ENCODE data around the gene UTF1. TPM values are rescaled to one million over a fixed set of nuclear protein-coding genes. Genes with fewer than 3 reads are reported as not detected.
A peak's percentile ranks its signal among the peaks of the same experiment; 100 is the strongest.

The UTF1 gene
- total and polyA plus RNA-seq, 2 donors (not counting 1 experiment from before 2014, with no cell fraction given), result 0.10 to 0.25 TPM

DNA sequence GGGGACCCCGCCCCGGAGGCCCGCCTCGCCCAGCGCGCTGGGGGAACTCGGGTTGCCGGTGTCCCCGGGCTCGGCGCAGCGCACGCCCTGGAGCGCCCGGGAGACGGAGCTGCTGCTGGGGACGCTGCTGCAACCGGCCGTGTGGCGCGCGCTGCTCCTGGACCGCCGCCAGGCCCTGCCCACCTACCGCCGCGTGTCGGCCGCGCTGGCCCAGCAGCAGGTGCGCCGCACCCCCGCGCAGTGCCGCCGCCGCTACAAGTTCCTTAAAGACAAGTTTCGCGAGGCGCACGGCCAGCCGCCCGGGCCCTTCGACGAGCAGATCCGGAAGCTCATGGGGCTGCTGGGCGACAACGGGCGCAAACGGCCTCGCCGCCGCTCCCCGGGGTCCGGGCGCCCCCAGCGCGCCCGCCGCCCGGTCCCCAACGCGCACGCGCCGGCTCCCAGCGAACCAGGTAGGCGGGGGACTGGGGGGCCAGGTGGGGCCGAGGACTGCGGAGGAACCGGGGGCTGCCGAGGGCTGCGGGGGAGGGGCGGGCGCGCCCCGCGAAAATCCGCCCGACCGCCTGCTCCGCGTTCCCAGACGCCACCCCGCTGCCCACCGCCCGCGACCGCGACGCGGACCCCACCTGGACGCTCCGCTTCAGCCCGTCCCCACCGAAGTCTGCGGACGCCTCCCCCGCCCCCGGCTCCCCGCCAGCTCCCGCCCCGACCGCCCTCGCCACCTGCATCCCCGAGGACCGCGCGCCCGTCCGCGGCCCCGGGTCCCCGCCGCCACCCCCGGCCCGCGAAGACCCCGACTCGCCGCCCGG, 574 bp downstream of the UTF1 start:
- Histone ChIP-seq H3K27me3 (replicated peaks in 1 of 4; ENCODE audit: control extremely low read depth in 1 of 4, control insufficient read depth in 3 of 4, insufficient read depth in 4 of 4, low read length in 3 of 4) (peaks cover 0 to 56% (median 24%) of the 10 kb centered on the region in 4 experiments), H4K20me1 (ENCODE audit: control insufficient read depth, insufficient read depth, low read length, poor library complexity, severe bottlenecking) (no peaks in the 10 kb centered on the region), H3K9me3 (ENCODE audit: control extremely low read depth in 1 of 3, control insufficient read depth in 2 of 3, insufficient read depth in 1 of 3, low read length in 2 of 3) (peaks cover 0 to 18% (median 0%) of the 10 kb centered on the region in 3 donors), H2AFZ (ENCODE audit: insufficient read depth, low read depth, low read length, poor library complexity, severe bottlenecking) (peak overlapping the region; percentile 70), H3K79me2 (ENCODE audit: control insufficient read depth, insufficient read depth, low read length) (no peaks in the 10 kb centered on the region), H3K4me2 (replicated peaks; ENCODE audit: low read depth, low read length, poor library complexity, severe bottlenecking) (peak overlapping the region; percentile 89), H3K4me1 (ENCODE audit: control insufficient read depth in 2 of 2, insufficient read depth in 2 of 2, low read length in 2 of 2) (peaks cover 27 to 29% of the 10 kb centered on the region in 2 donors), H3K36me3 (replicated peaks in 1 of 2; ENCODE audit: control extremely low read depth in 1 of 2, control insufficient read depth in 1 of 2, extremely low read depth in 1 of 2, insufficient read depth in 2 of 2, low read length in 1 of 2) (no peaks in the 10 kb centered on the region), H3K4me3 (ENCODE audit: control extremely low read depth in 1 of 5, extremely low read depth in 1 of 5, insufficient read depth in 1 of 5, low read depth in 2 of 5, low read length in 4 of 5) (peak overlapping the region in 2 of 5 experiments; percentile 29 to 51), H3K9ac (ENCODE audit: low read length) (peak overlapping the region; percentile 52), H3K27ac (ENCODE audit: low read length in 2 of 2) (no peak overlapping the region)
- ChIA-PET POLR2A (no interaction called here), CTCF (no interaction called here)
- Mint-ChIP-seq H3K9me3 (ENCODE audit: insufficient read depth) (no peaks in the 10 kb centered on the region), H3K4me1 (peaks cover 22% of the 10 kb centered on the region), H3K4me3 (peak overlapping the region; percentile 81), H3K27ac (no peak overlapping the region), H3K27me3 (peaks cover 41% of the 10 kb centered on the region)
- DNase-seq (peak; percentile 82), ATAC-seq (ENCODE audit: low read depth) (peak; percentile 64)
- intact Hi-C loops (cut with micrococcal nuclease), result no loop called here
- TF ChIP-seq, protein P1, sequence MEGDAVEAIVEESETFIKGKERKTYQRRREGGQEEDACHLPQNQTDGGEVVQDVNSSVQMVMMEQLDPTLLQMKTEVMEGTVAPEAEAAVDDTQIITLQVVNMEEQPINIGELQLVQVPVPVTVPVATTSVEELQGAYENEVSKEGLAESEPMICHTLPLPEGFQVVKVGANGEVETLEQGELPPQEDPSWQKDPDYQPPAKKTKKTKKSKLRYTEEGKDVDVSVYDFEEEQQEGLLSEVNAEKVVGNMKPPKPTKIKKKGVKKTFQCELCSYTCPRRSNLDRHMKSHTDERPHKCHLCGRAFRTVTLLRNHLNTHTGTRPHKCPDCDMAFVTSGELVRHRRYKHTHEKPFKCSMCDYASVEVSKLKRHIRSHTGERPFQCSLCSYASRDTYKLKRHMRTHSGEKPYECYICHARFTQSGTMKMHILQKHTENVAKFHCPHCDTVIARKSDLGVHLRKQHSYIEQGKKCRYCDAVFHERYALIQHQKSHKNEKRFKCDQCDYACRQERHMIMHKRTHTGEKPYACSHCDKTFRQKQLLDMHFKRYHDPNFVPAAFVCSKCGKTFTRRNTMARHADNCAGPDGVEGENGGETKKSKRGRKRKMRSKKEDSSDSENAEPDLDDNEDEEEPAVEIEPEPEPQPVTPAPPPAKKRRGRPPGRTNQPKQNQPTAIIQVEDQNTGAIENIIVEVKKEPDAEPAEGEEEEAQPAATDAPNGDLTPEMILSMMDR (IDR thresholded peaks at IDR 0.05), result no peak
- no peak for TF ChIP-seq EZH2 (IDR thresholded peaks at IDR 0.05; ENCODE audit: borderline replicate concordance, insufficient read depth, low read depth, low read length, poor library complexity, severe bottlenecking)
- 8% methylated on average over 122 of the region's 122 CpGs for WGBS (ENCODE audit: insufficient coverage)
